Upper lobe of left lung (tissue), 4 donors: ENCODE results near the gene SERHL2.

Source experiments
- POLR2A ChIP-seq, 4 donors: fragments of 450-650 bp; IDR thresholded peaks; one replicate each; pipeline ENCODE4 v1.5.1; 2016 to 2017; ENCODE audit warnings: antibody characterized with exemption in 4 of 4, mild to moderate bottlenecking in 2 of 4
- TF ChIP-seq, protein P1 (sequence below), 6 experiments: fragments of 450-650 bp in 4 of 6; fragments of 200-600 bp in 2 of 6; sonication (generic) in 2 of 6; IDR thresholded peaks; one replicate each; pipeline ENCODE4 v1.5.1; 2016 to 2019; ENCODE audit warnings: antibody characterized with exemption in 6 of 6

GRCh38 chr22:42560381-42560780 lies 6.6 kb downstream of the SERHL2 start:
- TF ChIP-seq POLR2A (IDR thresholded peaks at IDR 0.05), result no peak
- TF ChIP-seq, protein P1, sequence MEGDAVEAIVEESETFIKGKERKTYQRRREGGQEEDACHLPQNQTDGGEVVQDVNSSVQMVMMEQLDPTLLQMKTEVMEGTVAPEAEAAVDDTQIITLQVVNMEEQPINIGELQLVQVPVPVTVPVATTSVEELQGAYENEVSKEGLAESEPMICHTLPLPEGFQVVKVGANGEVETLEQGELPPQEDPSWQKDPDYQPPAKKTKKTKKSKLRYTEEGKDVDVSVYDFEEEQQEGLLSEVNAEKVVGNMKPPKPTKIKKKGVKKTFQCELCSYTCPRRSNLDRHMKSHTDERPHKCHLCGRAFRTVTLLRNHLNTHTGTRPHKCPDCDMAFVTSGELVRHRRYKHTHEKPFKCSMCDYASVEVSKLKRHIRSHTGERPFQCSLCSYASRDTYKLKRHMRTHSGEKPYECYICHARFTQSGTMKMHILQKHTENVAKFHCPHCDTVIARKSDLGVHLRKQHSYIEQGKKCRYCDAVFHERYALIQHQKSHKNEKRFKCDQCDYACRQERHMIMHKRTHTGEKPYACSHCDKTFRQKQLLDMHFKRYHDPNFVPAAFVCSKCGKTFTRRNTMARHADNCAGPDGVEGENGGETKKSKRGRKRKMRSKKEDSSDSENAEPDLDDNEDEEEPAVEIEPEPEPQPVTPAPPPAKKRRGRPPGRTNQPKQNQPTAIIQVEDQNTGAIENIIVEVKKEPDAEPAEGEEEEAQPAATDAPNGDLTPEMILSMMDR (IDR thresholded peaks at IDR 0.05), result no peak
